AG09309 (cell line): ENCODE results near the gene PRAC1.

Experiments
- DNase-seq: peaks from one replicate; pipeline ENCODE4 v3.0.0-alpha.2; 2010; ENCODE audit warnings: low read depth
- H3K4me3 ChIP-seq: 2 replicates; pipeline ENCODE4 v1.5.1; 2011; ENCODE audit warnings: mild to moderate bottlenecking, low read depth, low read length, moderate library complexity; ENCODE audit not compliant: control insufficient read depth
- TF ChIP-seq, protein P1 (sequence below): IDR thresholded peaks from 2 replicates; pipeline ENCODE4 v1.5.1; 2011; ENCODE audit warnings: mild to moderate bottlenecking, low read depth, low read length, inconsistent platforms; ENCODE audit not compliant: insufficient read depth, control insufficient read depth; ENCODE audit errors: missing control alignments

PRAC1 gene

DNA sequence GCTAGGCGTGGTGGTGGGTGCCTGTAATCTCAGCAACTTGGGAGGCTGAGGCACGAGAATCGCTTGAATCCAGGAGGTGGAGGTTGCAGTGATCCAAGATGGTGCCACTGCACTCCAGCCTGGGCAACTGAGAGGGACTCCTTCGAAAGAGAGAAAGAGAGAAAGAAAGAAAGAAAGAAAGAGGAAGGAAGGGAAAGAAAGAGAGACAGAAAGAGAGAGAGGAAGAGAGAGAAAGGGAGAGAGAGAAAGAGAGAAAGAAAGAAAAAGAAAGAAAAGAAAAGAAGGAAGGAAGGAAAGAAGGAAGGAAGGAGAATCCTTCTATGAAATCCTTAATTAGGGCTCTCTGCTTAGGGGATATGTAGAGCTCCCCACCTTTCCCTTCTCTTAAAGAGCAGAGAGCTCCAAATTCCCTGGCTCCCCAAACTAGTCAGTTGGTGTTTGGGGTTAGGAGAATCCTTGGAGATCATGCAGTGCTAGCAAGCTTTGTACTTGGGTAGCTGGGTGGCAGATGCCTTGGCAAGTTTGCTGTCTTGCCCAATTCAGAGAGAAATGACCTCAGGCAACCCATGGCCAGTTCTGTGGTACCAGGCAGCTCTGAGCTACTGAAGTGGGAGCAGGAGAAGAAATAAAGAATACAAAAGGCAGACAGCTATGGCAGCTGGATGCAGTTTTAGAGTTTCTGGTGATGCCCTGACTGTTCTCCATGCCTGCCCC, 15.2 kb upstream of the PRAC1 start:
- no peak overlapping the region for H3K4me3 ChIP-seq
- TF ChIP-seq, protein P1, sequence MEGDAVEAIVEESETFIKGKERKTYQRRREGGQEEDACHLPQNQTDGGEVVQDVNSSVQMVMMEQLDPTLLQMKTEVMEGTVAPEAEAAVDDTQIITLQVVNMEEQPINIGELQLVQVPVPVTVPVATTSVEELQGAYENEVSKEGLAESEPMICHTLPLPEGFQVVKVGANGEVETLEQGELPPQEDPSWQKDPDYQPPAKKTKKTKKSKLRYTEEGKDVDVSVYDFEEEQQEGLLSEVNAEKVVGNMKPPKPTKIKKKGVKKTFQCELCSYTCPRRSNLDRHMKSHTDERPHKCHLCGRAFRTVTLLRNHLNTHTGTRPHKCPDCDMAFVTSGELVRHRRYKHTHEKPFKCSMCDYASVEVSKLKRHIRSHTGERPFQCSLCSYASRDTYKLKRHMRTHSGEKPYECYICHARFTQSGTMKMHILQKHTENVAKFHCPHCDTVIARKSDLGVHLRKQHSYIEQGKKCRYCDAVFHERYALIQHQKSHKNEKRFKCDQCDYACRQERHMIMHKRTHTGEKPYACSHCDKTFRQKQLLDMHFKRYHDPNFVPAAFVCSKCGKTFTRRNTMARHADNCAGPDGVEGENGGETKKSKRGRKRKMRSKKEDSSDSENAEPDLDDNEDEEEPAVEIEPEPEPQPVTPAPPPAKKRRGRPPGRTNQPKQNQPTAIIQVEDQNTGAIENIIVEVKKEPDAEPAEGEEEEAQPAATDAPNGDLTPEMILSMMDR = no peak
- DNase-seq = no peak

DNA sequence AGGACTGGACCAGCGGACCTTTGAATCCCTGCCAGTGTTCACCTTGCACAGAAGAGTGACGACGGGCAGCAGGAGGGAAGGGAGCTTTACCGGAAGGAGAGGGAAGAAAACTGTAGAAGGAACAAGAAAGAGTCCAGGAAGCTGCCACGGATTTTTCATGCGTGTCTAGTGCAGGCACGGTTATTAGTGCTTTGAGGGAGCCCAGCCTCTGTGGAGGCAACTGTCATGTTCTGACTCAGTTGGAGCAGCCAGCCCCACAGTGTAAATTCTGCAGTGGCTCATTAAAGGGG, 12.7 kb upstream of the PRAC1 start:
- TF ChIP-seq, protein P1 = no peak
- no peak for DNase-seq
- H3K4me3 ChIP-seq = no peak overlapping the region

DNA sequence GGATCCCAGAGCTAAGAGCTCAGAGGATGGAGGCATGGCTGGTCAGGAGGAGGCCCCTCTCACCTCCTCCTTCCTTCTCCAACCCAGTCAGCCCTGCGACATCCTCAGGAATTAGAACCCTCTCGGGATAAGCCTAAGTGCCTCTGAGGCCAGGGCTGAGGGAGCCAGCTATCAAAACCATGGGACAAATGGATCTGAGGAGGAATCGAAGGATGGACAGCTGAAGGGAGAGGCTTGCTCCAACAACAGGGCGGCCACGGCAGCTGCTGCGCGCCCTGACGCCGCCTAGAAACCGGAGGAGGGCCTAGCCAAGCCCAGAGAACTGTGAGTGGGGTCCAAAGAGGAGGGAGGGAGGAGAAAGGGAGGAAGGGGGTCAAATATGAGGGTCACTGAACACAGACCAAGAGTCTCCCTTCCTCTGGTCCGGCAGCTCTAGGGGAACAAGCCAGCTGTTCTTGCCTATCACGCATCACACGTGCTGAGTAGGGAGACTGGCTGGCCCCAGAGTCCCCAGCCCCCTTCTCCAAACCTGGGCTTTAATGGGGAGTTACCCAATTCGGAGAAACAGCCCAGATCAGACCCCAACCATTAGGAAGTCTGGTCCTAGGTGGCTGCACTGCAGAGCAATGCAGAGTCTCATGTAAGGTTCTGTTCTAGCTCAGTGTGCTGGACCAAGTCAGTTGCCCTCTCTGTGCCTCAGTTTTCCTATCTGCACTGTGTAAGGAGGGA, 12.2 kb upstream of the PRAC1 start:
- H3K4me3 ChIP-seq = no peak overlapping the region
- TF ChIP-seq, protein P1 = no peak
- no peak for DNase-seq

DNA sequence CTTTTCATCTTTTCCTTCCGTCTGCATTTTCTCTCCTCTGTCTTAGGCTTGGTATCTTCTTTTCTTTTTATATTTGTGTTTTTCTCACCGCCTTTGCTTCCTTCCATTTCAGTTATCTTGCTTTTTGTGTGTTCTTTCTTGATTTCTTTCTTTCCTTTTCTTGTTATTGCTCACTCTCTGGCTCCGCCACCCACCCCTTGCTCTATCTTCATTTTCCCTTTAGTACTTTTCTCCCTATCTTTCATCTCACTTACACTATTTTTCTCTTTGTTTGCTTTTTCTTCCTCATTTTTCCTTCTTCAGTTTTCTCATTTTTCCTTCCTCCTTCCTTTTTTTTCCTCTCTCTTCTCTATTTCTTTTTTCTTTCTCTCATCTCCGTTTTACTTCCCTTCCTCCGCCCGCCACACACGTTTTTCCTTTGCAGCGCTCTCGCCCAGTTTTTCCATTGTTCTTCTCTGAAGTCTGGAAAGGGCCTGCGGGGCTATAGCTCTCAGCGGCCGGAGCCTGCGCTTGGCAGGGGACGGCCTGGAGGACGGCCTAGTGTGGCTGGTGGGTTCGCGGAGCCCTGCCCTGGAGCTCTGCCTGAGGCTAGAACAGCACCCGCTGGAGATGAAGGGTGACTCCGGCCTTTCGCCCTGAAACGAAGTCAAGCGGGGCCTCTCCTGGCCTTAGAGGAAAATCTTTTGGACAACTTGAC, 11.5 kb upstream of the PRAC1 start:
- no peak for DNase-seq
- no peak overlapping the region for H3K4me3 ChIP-seq
- TF ChIP-seq, protein P1 = no peak

DNA sequence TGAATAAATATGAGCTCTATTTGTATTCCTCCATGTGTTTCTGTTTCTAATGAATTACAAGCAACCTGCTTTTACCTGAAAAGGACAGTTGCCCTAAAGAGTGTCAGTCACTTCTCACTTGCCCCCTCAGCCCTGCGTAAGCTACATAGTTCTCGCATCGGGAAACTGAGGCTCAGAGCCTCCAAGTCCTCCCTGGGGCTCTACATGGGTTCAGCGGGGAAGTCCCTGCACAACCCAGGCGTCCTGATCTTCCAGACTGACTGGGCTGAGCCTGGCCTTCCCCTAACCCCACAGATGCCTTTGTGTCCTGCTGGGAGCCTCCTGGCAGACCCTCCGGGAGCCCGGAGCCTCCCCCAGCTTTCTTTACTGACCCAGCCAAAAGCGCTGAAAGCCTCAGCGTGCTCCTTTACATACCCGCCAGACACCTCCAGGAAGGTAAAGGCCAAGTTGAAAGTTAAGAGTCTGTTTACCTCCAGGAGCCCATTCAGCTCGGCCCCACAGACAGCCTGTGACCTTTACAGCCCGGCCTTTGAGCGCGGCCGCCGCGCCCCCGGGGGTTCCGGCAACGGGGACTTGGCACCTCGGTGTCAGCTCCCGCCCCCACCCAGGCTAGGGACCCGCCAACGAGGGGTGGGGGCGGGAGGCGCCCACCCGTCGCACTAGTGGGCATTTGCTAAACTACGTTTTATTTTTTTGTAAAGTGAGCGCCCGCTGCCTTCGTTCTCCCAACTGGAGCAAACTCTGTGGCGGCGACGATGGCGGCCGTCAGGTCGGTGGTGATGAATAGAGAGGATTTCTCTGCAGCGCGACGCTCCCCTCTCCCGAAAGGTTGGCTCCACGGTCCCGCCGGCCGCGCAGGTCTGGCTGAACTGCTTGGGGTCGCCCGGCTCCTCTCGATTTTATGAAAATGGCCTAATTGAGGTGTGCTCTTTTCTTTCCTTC, 10.6 kb upstream of the PRAC1 start:
- H3K4me3 ChIP-seq = no peak overlapping the region
- TF ChIP-seq, protein P1 = no peak
- DNase-seq = no peak

DNA sequence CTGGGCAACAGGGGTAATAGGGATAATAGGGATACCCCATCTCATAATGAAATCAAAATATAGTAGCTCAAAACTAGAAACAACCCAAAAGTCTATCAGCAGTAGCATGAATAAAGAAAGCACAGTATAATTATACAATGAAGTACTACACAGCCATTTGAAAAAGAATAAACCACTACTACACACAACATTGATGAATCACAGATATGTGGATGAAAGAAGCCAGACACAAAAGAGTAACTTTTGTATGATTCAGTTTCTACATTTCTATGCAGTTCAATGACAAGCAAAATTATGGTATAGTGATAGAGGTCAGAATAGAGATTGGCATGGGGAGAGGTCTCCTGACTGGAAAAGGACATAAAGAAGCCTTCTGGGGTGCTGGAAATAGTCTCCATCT, 9.0 kb upstream of the PRAC1 start:
- no peak overlapping the region for H3K4me3 ChIP-seq
- TF ChIP-seq, protein P1 = no peak
- no peak for DNase-seq
